OCI-LY1 (cell line): Measurements from ENCODE around the gene GSK3B.

Source experiments
- H2AFZ ChIP-seq: fragments of 200-600 bp; sonication (generic), shearing (Covaris generic); 2 replicates; pipeline ENCODE4 v1.6.0; 2014; ENCODE audit warnings: antibody characterized with exemption, mild to moderate bottlenecking, low read length
- H3F3A ChIP-seq: fragments of 200-600 bp; sonication (generic), shearing (Covaris generic); 2 replicates; pipeline ENCODE4 v1.6.0; 2014; ENCODE audit warnings: mild to moderate bottlenecking, antibody characterized with exemption, low read length, moderate library complexity; ENCODE audit not compliant: insufficient read depth
- H3K27ac ChIP-seq: fragments of 200-600 bp; sonication (generic); 2 replicates; pipeline ENCODE4 v1.5.1; 2014; ENCODE audit warnings: low read length, mixed run types, mild to moderate bottlenecking, low read depth; ENCODE audit not compliant: poor library complexity, severe bottlenecking
- H3K27me3 ChIP-seq: fragments of 200-600 bp; sonication (generic); 2 replicates; pipeline ENCODE4 v1.6.0; 2014; ENCODE audit warnings: antibody characterized with exemption, mild to moderate bottlenecking, low read length, moderate library complexity; ENCODE audit not compliant: insufficient read depth
- H3K36me3 ChIP-seq: fragments of 200-600 bp; sonication (generic); 2 replicates; pipeline ENCODE4 v1.6.1; 2014; ENCODE audit warnings: mild to moderate bottlenecking, antibody characterized with exemption, low read length, moderate library complexity, mixed read lengths; ENCODE audit not compliant: insufficient read depth
- H3K4me1 ChIP-seq: fragments of 200-600 bp; sonication (generic); 2 replicates; pipeline ENCODE4 v1.5.1; 2014; ENCODE audit warnings: mild to moderate bottlenecking, low read length, moderate library complexity; ENCODE audit not compliant: insufficient read depth, severe bottlenecking
- H3K4me2 ChIP-seq: fragments of 200-600 bp; sonication (generic), shearing (Covaris generic); 2 replicates; pipeline ENCODE4 v1.6.1; 2014; ENCODE audit warnings: low read length
- H3K4me3 ChIP-seq: fragments of 200-600 bp; sonication (generic); 2 replicates; pipeline ENCODE4 v1.5.1; 2014; ENCODE audit warnings: low read length, low read depth, mild to moderate bottlenecking, mixed read lengths; ENCODE audit not compliant: poor library complexity, severe bottlenecking
- H3K79me2 ChIP-seq: fragments of 200-600 bp; shearing (Covaris generic); 2 replicates; pipeline ENCODE4 v1.6.1; 2016; ENCODE audit warnings: mixed run types, low read length, mixed read lengths; ENCODE audit not compliant: insufficient read depth
- H3K9ac ChIP-seq: fragments of 200-600 bp; sonication (generic), shearing (Covaris generic); 2 replicates; pipeline ENCODE4 v1.6.1; 2014; ENCODE audit warnings: mild to moderate bottlenecking, low read length, mixed read lengths
- H3K9me2 ChIP-seq: fragments of 200-600 bp; sonication (generic), shearing (Covaris generic); 2 replicates; pipeline ENCODE4 v1.6.1; 2014; ENCODE audit warnings: low read depth, mild to moderate bottlenecking, low read length, mixed read lengths
- H3K9me3 ChIP-seq: fragments of 200-600 bp; shearing (Covaris generic); 2 replicates; pipeline ENCODE4 v1.6.1; 2014; ENCODE audit warnings: low read length, mixed read lengths
- H4K20me1 ChIP-seq: fragments of 200-600 bp; sonication (generic), shearing (Covaris generic); 2 replicates; pipeline ENCODE4 v1.6.0; 2016; ENCODE audit warnings: mild to moderate bottlenecking, low read length; ENCODE audit not compliant: insufficient read depth
- CTCF ChIP-seq: fragments of 200-600 bp; sonication (generic), shearing (Covaris generic); IDR thresholded peaks from 2 replicates; pipeline ENCODE4 v1.5.1; 2017; ENCODE audit warnings: mild to moderate bottlenecking, antibody characterized with exemption, low read length, moderate library complexity, mixed read lengths
- EZH2 ChIP-seq: fragments of 200-600 bp; sonication (generic), shearing (Covaris generic); IDR thresholded peaks from 2 replicates; pipeline ENCODE4 v1.8.0; 2017; ENCODE audit warnings: borderline replicate concordance, mixed run types, mild to moderate bottlenecking, antibody characterized with exemption, low read length, moderate library complexity, mixed read lengths

Gene GSK3B

GRCh38 chr3:120022729-120023128 lies 71.5 kb downstream of the GSK3B start:
- Histone ChIP-seq H3F3A (no peaks in the 10 kb centered on the region), H3K36me3 (peaks cover 5% of the 10 kb centered on the region; the same call in 1 of the 2 replicates), H3K9me3 (no peaks in the 10 kb centered on the region), H3K4me1 (peaks cover 22% of the 10 kb centered on the region), H3K27ac (no peak overlapping the region), H3K27me3 (no peaks in the 10 kb centered on the region), H3K9ac (no peak overlapping the region), H3K9me2 (no peaks in the 10 kb centered on the region), H3K79me2 (peaks cover 85% of the 10 kb centered on the region), H4K20me1 (no peaks in the 10 kb centered on the region), H2AFZ (no peak overlapping the region), H3K4me3 (no peak overlapping the region), H3K4me2 (no peak overlapping the region)
- TF ChIP-seq CTCF (no peak), EZH2 (no peak)

- H3F3A ChIP-seq, result no peaks in the 10 kb centered on the region
- H4K20me1 ChIP-seq, result no peaks in the 10 kb centered on the region
- no peaks in the 10 kb centered on the region for H3K27me3 ChIP-seq
- peaks cover 5% of the 10 kb centered on the region; the same call in 1 of the 2 replicates for H3K36me3 ChIP-seq
- no peak overlapping the region for H3K9ac ChIP-seq
- TF ChIP-seq CTCF (no peak), EZH2 (no peak)
- peaks cover 26% of the 10 kb centered on the region for H3K4me1 ChIP-seq
- no peak overlapping the region for H3K4me3 ChIP-seq
- no peak overlapping the region for H3K4me2 ChIP-seq
- H3K79me2 ChIP-seq, result peaks cover 92% of the 10 kb centered on the region
- no peak overlapping the region for H3K27ac ChIP-seq
- H3K9me2 ChIP-seq, result no peaks in the 10 kb centered on the region
- H2AFZ ChIP-seq, result no peak overlapping the region
- H3K9me3 ChIP-seq, result no peaks in the 10 kb centered on the region
Measured at GRCh38 chr3:120021523-120021922, 72.7 kb downstream of the GSK3B start.

GRCh38 chr3:120018299-120018698 lies 75.9 kb downstream of the GSK3B start:
- Histone ChIP-seq H3K9me2 (no peaks in the 10 kb centered on the region), H3K4me1 (peaks cover 27% of the 10 kb centered on the region), H3K27ac (no peak overlapping the region), H3K9me3 (no peaks in the 10 kb centered on the region), H3K27me3 (no peaks in the 10 kb centered on the region), H3K9ac (no peak overlapping the region), H3K4me3 (no peak overlapping the region), H3K79me2 (peaks cover 92% of the 10 kb centered on the region), H3K36me3 (no peaks in the 10 kb centered on the region), H3K4me2 (no peak overlapping the region), H3F3A (no peaks in the 10 kb centered on the region), H2AFZ (no peak overlapping the region), H4K20me1 (no peaks in the 10 kb centered on the region)
- TF ChIP-seq EZH2, result no peak
- no peak for TF ChIP-seq CTCF
